Adrenal gland (tissue), 5 donors: ENCODE results near the gene LRRC41.

Experiments used
- CTCF ChIP-seq, 6 experiments: fragments of 450-650 bp in 4 of 6; fragments of 200-600 bp in 2 of 6; sonication (generic) in 1 of 6; IDR thresholded peaks; 1 replicate in 5 of 6; 2 replicates in 1 of 6; pipeline versions ENCODE4 v1.5.1 to v1.8.0; 2016 to 2021; ENCODE audit warnings: antibody characterized with exemption in 6 of 6, mild to moderate bottlenecking in 2 of 6, moderate library complexity in 1 of 6
- POLR2A ChIP-seq, 2 donors: fragments of 450-650 bp; IDR thresholded peaks; one replicate each; pipeline ENCODE4 v1.6.1; 2017; ENCODE audit warnings: antibody characterized with exemption in 2 of 2, mild to moderate bottlenecking in 2 of 2, moderate library complexity in 1 of 2
- donor health status: DM: no; HTN: no; CAD: no.

- TF ChIP-seq CTCF (IDR thresholded peaks at IDR 0.05): no peak
- no peak for TF ChIP-seq POLR2A (IDR thresholded peaks at IDR 0.05)
Measured at GRCh38 chr1:46334030-46334384, 30.6 kb upstream of the LRRC41 start.
